Measurements from ENCODE around the gene KLRC4.

Gene KLRC4

DNA sequence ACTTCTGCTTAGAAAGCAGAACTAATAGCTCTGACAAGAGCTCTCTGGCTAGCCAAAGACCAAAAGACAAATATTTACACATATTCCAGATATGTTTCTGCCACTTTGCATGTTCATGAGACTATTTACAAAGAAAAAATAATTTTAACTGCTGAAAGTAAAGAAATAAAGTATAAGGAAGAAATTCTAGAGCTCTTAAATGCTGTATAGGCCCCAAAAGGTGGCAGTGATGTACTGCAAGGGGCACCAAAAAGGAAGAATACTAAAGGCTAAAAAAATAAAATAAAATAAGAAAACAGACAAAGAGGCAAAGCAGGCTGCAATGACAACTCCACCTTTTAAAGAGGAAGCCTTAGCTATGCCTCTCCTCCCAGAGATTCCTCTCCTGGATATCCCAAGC, 42.7 kb downstream of the KLRC4 start:
- DNase-seq: no peak

DNA sequence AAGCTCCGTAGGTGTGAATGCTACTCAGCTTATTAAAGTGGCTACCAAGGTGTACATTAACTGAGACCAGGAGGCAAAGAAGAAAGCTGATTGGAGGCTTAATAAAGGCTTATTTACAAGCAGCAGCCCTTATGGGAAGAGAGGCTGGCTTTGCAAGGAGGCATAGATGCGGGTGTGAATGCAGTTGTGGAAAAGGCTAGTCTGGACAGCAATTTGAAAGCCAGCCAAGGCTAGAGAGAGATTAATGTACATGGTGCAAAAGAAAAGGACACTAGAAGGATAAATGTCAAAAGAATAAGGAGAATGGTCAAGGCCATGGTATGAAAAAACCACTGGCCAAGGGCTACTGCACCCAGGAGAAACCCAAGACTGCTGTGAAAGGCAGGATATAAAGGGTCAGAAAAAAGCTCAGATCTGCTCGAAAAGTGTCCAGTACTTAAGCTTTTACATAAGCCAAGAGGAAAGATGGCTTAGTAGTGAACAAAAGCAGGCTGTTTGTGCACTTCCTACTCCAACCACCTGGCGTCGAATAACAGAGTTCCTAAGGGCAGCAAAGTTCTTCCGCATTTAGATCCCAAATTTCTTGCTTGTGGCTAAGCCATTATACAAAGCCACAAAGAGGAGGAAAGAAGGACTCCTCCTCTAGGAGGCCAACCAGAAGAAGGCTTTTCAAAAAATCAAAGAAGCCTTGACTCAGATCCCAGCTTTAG, 43.7 kb downstream of the KLRC4 start:
- no peak for DNase-seq

DNA sequence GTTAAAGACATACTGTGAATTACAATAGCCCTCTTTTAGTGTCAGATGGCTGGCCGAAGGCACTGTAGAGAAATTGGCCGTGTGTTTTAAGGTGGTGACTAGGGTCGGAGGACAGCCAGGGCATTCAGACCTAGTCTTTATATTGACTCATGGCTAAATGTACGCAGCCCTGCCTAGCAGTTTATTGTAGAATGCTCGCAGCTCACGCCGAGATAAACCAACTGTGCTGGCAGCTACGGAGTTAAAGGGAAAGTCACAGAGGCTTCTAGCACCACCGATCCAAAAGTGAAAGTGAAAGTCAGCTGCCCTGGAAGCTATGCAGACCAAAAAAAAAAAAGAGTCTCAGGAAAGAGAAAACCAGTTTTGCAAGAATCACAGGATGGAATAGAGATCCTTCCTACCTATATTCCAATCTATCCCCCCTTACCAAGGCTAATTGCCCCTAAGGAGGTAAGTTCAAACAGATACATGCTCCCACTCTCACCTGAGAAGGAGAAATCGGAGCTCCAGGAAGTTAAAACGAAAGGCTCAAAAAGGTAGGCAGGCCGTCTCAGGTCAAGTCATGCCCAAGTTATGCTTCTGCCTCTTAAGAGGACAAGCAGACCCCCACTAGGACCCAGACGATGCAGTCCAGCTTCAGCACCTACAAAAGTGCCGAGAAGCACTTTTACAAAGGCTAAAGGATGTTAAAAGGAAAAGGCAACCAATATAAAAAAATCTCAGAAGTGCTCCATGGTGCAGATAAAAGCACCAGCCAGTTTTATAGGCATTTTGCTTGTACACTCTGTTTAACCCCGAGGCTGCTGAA, 44.5 kb downstream of the KLRC4 start:
- no peak for DNase-seq

DNA sequence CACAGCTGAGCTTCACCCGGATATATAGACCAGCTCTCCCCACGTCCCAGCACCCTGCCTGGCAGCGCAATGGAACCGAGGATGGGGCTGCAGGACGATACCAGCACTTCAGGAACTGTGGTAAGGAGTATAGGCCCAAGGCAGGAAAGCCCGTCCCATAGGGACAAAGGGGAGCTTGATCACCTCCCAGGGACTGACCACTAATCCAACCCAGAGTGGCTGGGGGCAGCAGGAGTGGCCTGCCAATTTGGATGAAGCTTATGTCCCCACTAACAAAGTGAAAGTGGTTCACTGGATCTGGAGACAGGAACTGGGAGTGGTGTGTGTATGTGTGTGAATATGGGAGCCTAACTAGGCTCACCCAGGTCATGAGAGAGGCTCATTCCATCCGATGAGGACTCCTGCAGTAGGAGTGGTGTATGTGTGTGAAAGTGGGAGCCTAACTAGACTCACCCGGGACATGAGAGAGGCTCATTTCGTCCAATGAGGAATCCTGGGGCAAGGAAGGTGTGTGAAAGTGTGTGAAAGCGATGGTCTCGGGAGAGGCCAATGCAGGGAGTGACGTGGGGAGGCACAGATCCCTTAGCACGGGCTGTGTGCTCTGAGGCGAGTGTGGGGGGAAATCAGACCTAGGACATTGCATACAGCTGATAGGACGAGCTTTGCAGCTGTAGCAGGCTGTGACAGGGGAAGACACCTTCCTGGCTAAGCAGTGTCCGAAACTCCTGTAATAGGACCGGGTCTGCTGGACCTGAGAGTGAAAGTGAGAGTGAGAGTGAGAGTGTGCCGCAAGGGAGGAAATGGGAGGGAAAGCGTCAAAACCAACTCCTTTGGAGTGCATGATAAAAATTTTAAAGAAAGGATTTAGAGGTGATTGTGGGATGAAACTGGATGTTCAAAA, 45.4 kb downstream of the KLRC4 start:
- DNase-seq: no peak

DNA sequence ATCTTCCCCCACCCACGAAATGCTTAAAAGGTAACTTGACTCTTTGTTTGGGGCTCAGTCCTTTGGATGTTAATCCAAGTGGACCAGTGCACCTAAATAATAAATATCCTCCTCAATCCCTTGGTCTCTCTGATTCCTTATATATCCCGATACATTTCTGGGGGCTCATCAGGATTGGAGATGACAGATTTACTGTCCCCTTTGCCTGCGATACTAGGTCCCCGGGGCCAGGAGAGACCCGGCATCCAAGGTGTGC, 46.0 kb downstream of the KLRC4 start:
- DNase-seq: no peak

DNA sequence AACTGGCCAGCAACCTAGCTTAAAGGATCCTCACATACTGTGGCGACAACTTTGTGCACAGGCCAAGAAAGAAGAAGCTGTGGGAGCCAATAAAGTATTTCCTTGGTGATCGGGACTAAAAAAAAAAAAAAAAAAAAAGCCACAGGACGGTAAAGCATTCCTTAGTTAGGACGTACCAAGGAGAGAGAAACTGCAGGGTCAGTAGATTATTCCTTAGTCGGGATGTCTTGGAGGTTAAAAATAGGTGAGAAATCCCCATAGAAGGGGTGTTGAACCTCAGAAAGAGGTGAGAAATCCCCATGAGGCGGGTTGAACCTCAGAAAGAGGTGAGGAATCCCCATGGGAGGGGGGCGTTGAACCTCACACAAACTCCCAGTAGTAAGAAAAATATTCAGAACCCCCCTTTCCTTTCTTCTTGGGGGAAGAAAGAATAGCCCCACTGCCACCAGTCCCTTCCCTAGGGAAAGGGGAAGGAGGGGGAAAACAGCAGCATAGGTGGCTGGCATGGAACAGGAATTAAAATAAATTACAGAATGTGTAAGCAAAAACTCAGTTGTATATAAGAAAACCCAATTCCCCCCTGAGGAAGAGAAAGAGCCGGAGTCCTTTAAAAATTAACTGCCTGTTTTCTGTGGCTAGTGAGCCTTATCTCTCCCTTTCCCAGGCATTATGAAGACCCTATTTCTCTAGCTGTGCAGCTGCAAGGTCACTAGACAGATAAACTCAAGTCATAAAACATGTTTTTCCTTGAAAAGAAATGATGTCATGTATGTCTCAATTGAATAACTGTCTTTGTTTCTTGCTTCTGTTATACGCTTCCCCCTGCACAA, 46.5 kb downstream of the KLRC4 start:
- no peak for DNase-seq

DNA sequence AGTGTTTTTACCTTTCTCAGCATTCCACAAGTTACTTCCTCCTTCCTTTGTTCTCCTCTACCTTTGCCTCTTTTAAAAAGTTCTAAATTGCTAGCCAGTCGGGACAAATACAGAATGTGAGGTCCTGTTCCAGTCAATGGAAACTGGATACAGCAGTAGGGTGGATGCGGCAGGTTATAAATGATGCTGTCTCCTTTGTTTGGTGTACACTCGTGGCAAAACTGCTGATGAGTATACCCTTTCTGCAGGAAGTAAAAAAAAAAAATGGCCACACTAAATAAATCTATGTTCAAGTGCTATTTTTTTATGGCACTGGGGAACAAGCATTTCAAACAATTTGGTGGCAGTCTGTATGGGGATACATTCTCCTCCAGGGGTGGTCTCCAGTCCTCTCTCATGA, 47.2 kb downstream of the KLRC4 start:
- no peak for DNase-seq

DNA sequence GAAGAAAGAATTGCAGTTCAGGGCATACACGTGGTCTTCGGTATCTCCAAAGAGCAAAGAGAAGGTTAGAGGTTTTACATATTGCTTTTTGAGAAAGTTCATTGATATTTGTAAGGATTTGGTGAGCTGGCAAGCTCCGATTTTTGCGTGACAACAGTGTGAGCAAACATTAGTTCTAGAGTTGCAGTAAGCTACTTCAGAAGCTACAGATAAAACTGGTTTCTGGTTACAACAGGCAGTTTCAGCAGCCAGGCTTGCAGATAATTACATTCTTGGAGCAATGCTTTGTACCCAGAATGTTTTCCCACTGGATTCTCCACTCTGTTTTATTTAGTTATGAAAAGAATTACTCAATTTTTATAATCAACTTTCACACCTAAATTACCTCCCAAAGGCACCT, 47.9 kb downstream of the KLRC4 start:
- DNase-seq: no peak

DNA sequence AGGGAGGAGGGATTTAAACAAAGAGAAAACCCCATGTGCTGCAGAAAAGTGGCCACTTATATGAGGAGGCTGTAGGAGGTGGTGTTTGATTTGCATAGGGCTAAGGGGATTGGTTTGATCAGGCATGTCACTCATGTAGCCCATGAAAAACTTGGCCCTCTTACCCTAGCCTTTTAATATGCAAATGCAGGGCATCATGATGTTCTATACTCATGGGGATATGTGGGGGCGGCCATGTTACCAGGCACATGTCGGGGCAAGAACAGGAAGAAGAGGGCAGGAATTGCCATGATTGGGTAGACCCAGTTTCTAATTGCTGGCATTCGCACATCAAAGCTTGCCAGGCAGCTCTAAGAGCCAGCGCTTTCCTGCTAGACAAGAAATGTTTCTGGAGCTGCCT, 48.5 kb downstream of the KLRC4 start:
- no peak for DNase-seq

DNA sequence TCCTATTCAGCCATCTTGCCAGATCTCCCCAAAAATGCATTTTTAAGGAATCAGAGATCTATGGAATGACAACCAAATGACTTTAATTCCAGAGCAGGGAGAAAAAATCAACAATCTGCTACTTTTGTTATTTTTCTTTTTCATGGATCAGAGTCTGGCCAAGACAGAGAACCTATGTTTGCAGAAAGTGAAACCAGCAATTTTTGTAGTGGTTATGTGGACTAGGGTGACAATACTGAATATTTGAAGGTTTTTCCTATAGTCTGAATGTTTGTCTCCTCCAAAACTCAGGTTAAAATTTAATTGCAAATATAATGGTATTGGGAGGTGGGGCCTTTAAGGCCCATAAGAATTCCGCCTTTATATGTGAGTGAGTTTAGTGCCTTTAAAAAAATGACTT, 50.6 kb downstream of the KLRC4 start:
- no peak for DNase-seq

DNA sequence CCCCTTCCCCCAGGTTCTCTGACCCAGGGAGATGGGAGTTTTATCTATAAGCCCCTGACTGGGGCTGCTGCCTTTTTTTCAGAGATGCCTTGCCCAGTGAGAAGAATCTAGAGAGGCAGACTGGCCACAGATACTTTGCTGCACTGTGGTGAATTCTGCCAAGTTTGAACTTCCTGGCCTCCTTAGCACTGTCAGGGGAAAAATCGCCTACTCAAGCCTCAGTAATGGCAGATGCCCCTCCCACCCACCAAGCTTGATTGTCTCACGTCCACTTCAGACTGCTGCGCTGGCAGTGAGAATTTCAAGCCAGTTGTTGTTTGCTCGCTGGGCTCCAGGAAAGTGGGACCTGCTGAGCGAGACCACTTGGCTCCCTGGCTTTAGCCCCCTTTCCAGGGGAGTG, 51.4 kb downstream of the KLRC4 start:
- no peak for DNase-seq

Measured in NCI-H524 treated with DMSO at 0.1 percent for 48 hours (cell line).